WTC11 (cell line): ENCODE data around the gene LRRC7. TPM values are rescaled to one million over a fixed set of nuclear protein-coding genes. Genes with fewer than 3 reads are reported as not detected.
A peak's percentile ranks its signal among the peaks of the same experiment; 100 is the strongest.

ENCODE experiments used
- ATAC-seq: fragments of 200-7000 bp; cut with Tn5 transposase; 2 replicates; pipeline ENCODE4 v1.10.0; 2021; ENCODE audit warnings: mild to moderate bottlenecking, moderate library complexity
- CTCF ChIA-PET: fragments of 300-600 bp; sonication (Branson Sonifier 250); formaldehyde crosslinking; loops from one replicate; lab custom pipeline; 2021; ENCODE audit warnings: antibody characterized with exemption; lab: Charles Lee
- POLR2A ChIA-PET: fragments of 350-600 bp; sonication (Branson Sonifier 250); formaldehyde crosslinking; loops from one replicate; lab custom pipeline; 2021; ENCODE audit warnings: antibody characterized with exemption; lab: Charles Lee
- DNase-seq: peaks from one replicate; pipeline ENCODE4 v3.0.0; 2021; ENCODE audit warnings: low spot score
- H3K27ac Mint-ChIP-seq: 2 replicates; pipeline ENCODE4 v1.8.0; 2021; ENCODE audit warnings: mixed read lengths
- H3K27me3 Mint-ChIP-seq: 2 replicates; pipeline ENCODE4 v1.8.0; 2021; ENCODE audit warnings: low read depth, mild to moderate bottlenecking, moderate library complexity, mixed read lengths
- H3K36me3 Mint-ChIP-seq: 2 replicates; pipeline ENCODE4 v1.8.0; 2021; ENCODE audit warnings: mixed read lengths
- H3K4me1 Mint-ChIP-seq: 2 replicates; pipeline ENCODE4 v1.8.0; 2022; ENCODE audit warnings: mixed read lengths
- H3K4me3 Mint-ChIP-seq: 2 replicates; pipeline ENCODE4 v1.8.0; 2021; ENCODE audit warnings: mild to moderate bottlenecking, moderate library complexity, mixed read lengths
- H3K9me3 Mint-ChIP-seq: 2 replicates; pipeline ENCODE4 v1.8.0; 2021; ENCODE audit warnings: mixed read lengths
- ATF1 ChIP-seq: sonication (generic); formaldehyde crosslinking; IDR thresholded peaks from 2 replicates; pipeline ENCODE4 v1.8.1; 2023; ENCODE audit warnings: mild to moderate bottlenecking, moderate library complexity, missing genetic modification reagents
- CREB1 ChIP-seq: sonication (generic); formaldehyde crosslinking; IDR thresholded peaks from 2 replicates; pipeline ENCODE4 v1.8.0; 2023; ENCODE audit warnings: mild to moderate bottlenecking, missing genetic modification reagents
- ESRRA ChIP-seq: sonication (generic); formaldehyde crosslinking; IDR thresholded peaks from 2 replicates; pipeline ENCODE4 v1.8.1; 2022; ENCODE audit warnings: mild to moderate bottlenecking, missing genetic modification reagents, borderline replicate concordance
- FOXJ3 ChIP-seq: sonication (generic); formaldehyde crosslinking; IDR thresholded peaks from 2 replicates; pipeline ENCODE4 v1.9.0; 2021; ENCODE audit warnings: missing genetic modification reagents, mild to moderate bottlenecking, borderline replicate concordance
- HMGA2 ChIP-seq: fragments of 250-450 bp; sonication (Bioruptor Pico); IDR thresholded peaks from 2 replicates; pipeline ENCODE4 v1.4.0; 2021; ENCODE audit warnings: mild to moderate bottlenecking, moderate library complexity
- IRF2 ChIP-seq: sonication (generic); formaldehyde crosslinking; IDR thresholded peaks from 2 replicates; pipeline ENCODE4 v1.8.0; 2022; ENCODE audit warnings: low read depth, missing genetic modification reagents, borderline replicate concordance
- NFYB ChIP-seq: sonication (generic); formaldehyde crosslinking; conservative IDR thresholded peaks from 2 replicates; pipeline ENCODE4 v1.8.0; 2022; ENCODE audit warnings: low read depth, missing genetic modification reagents
- NR2C2 ChIP-seq: sonication (generic); formaldehyde crosslinking; IDR thresholded peaks from 2 replicates; pipeline ENCODE4 v1.8.0; 2022; ENCODE audit warnings: mild to moderate bottlenecking, missing genetic modification reagents
- PREB ChIP-seq: sonication (generic); formaldehyde crosslinking; IDR thresholded peaks from 2 replicates; pipeline ENCODE4 v1.8.1; 2022; ENCODE audit warnings: mild to moderate bottlenecking, missing genetic modification reagents, moderate library complexity, borderline replicate concordance
- SMAD3 ChIP-seq: sonication (generic); formaldehyde crosslinking; IDR thresholded peaks from 2 replicates; pipeline ENCODE4 v1.8.0; 2022; ENCODE audit warnings: missing genetic modification reagents, mild to moderate bottlenecking, borderline replicate concordance
- ZNF121 ChIP-seq: sonication (generic); formaldehyde crosslinking; IDR thresholded peaks from 2 replicates; pipeline ENCODE4 v1.8.0; 2023; ENCODE audit warnings: missing genetic modification reagents
- ZNF232 ChIP-seq: sonication (generic); formaldehyde crosslinking; IDR thresholded peaks from 2 replicates; pipeline ENCODE4 v1.8.0; 2022; ENCODE audit warnings: mild to moderate bottlenecking, missing genetic modification reagents
- ZNF317 ChIP-seq: sonication (generic); formaldehyde crosslinking; IDR thresholded peaks from 2 replicates; pipeline ENCODE4 v1.8.1; 2023; ENCODE audit warnings: low read depth, mild to moderate bottlenecking, moderate library complexity, missing genetic modification reagents, borderline replicate concordance
- ZNF396 ChIP-seq: fragments of 250-450 bp; sonication (Bioruptor Pico); IDR thresholded peaks from 2 replicates; pipeline ENCODE4 v1.8.0; 2021; ENCODE audit warnings: mild to moderate bottlenecking, moderate library complexity, borderline replicate concordance
- ZNF671 ChIP-seq: fragments of 250-450 bp; sonication (Bioruptor Pico); IDR thresholded peaks from 2 replicates; pipeline ENCODE4 v1.8.0; 2021; ENCODE audit warnings: mild to moderate bottlenecking
- total RNA-seq: library from RNA; stranded (reverse); gene quantifications from 3 replicates; pipeline ENCODE4 v1.2.3, GENCODE V29; 2021
- TF ChIP-seq, protein P1 (sequence below): sonication (generic); formaldehyde crosslinking; conservative IDR thresholded peaks from 2 replicates; pipeline ENCODE4 v1.8.1; 2022; ENCODE audit warnings: mild to moderate bottlenecking, missing genetic modification reagents
- TF ChIP-seq, protein P2 (sequence below): sonication (generic); formaldehyde crosslinking; IDR thresholded peaks from 2 replicates; pipeline ENCODE4 v1.8.1; 2022; ENCODE audit warnings: mild to moderate bottlenecking, moderate library complexity, missing genetic modification reagents
- TF ChIP-seq, protein P3 (sequence below): sonication (generic); formaldehyde crosslinking; IDR thresholded peaks from 2 replicates; pipeline ENCODE4 v1.8.1; 2023; ENCODE audit warnings: mild to moderate bottlenecking, missing genetic modification reagents, borderline replicate concordance
- TF ChIP-seq, protein P4 (sequence below): sonication (generic); formaldehyde crosslinking; IDR thresholded peaks from 2 replicates; pipeline ENCODE4 v1.8.1; 2023; ENCODE audit warnings: mild to moderate bottlenecking, missing genetic modification reagents
- TF ChIP-seq, protein P5 (sequence below): fragments of 250-450 bp; sonication (Bioruptor Pico); IDR thresholded peaks from 2 replicates; pipeline ENCODE4 v2.1.2; 2022; ENCODE audit warnings: mild to moderate bottlenecking, moderate library complexity

The LRRC7 gene
- total RNA-seq, 1 experiment from 2014 or later, result not detected

- TF ChIP-seq, protein P1, sequence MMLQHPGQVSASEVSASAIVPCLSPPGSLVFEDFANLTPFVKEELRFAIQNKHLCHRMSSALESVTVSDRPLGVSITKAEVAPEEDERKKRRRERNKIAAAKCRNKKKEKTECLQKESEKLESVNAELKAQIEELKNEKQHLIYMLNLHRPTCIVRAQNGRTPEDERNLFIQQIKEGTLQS (CRISPR knock-in tag), result no peak
- TF ChIP-seq SMAD3 (CRISPR knock-in tag) (no peak), ZNF121 (CRISPR knock-in tag) (no peak)
- TF ChIP-seq, protein P2, sequence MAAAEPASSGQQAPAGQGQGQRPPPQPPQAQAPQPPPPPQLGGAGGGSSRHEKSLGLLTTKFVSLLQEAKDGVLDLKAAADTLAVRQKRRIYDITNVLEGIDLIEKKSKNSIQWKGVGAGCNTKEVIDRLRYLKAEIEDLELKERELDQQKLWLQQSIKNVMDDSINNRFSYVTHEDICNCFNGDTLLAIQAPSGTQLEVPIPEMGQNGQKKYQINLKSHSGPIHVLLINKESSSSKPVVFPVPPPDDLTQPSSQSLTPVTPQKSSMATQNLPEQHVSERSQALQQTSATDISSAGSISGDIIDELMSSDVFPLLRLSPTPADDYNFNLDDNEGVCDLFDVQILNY (CRISPR knock-in tag), result no peak
Observed at GRCh38 chr1:70075761-70076160, 508.0 kb downstream of the LRRC7 start (continued).

DNA sequence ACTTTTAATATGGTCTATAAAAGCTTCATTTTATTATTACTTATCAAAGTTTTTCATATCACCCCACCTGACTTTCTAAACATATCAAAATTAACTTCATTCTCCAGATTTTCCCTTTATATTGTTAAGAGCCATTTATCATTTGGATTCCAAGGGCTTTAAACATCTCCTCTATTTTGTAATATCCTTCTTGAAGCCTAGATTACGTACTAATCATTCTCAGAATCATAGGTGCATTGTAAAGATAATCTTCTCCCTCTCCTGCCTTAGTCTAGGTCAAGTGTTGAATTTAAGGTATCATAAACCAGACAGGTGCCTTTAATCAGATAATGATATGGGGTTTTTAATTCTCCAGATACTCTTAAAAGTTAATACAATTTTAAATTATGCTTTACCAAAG lies 509.3 kb downstream of the LRRC7 start:
- Mint-ChIP-seq H3K27ac (no peak overlapping the region), H3K36me3 (no peaks in the 10 kb centered on the region), H3K27me3 (no peaks in the 10 kb centered on the region), H3K4me3 (no peak overlapping the region), H3K4me1 (0 out of 2 replicates have a peak, but pooled peaks cover 2% of the 10 kb centered on the region), H3K9me3 (no peaks in the 10 kb centered on the region)
- ChIA-PET CTCF (no interaction called here), POLR2A (no interaction called here)
- no peak for DNase-seq
- TF ChIP-seq PREB (CRISPR knock-in tag) (no peak), ATF1 (CRISPR knock-in tag) (no peak)
- ATAC-seq, result no peak

DNA sequence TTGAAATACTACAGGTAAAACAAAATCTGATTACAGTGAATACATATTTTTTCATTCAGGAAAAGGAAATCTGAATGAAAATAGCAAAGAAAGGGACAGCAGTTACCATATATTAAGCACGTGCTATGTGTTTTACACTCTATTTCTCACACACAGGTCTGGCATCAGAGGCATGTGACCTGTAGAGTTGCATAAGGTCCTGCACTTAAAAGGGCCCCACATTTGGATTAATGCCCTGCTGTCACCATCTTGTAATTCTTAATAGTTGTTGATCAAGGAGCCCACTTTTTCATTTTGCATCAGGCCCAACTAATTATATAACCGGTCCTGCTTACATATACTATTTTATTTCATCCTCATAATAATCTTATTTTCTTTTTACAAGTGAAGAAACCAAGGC lies 511.8 kb downstream of the LRRC7 start:
- POLR2A ChIA-PET, result no interaction called here
- no peak for DNase-seq
- no peaks in the 10 kb centered on the region for H3K36me3 Mint-ChIP-seq

More for the DNA sequence above, 511.8 kb downstream of the LRRC7 start:
- TF ChIP-seq ZNF396 (CRISPR knock-in tag), result no peak
- TF ChIP-seq IRF2 (CRISPR knock-in tag), result no peak
- no peak for TF ChIP-seq HMGA2 (CRISPR knock-in tag)
- TF ChIP-seq PREB (CRISPR knock-in tag), result no peak
- TF ChIP-seq, protein P3, sequence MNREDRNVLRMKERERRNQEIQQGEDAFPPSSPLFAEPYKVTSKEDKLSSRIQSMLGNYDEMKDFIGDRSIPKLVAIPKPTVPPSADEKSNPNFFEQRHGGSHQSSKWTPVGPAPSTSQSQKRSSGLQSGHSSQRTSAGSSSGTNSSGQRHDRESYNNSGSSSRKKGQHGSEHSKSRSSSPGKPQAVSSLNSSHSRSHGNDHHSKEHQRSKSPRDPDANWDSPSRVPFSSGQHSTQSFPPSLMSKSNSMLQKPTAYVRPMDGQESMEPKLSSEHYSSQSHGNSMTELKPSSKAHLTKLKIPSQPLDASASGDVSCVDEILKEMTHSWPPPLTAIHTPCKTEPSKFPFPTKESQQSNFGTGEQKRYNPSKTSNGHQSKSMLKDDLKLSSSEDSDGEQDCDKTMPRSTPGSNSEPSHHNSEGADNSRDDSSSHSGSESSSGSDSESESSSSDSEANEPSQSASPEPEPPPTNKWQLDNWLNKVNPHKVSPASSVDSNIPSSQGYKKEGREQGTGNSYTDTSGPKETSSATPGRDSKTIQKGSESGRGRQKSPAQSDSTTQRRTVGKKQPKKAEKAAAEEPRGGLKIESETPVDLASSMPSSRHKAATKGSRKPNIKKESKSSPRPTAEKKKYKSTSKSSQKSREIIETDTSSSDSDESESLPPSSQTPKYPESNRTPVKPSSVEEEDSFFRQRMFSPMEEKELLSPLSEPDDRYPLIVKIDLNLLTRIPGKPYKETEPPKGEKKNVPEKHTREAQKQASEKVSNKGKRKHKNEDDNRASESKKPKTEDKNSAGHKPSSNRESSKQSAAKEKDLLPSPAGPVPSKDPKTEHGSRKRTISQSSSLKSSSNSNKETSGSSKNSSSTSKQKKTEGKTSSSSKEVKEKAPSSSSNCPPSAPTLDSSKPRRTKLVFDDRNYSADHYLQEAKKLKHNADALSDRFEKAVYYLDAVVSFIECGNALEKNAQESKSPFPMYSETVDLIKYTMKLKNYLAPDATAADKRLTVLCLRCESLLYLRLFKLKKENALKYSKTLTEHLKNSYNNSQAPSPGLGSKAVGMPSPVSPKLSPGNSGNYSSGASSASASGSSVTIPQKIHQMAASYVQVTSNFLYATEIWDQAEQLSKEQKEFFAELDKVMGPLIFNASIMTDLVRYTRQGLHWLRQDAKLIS (CRISPR knock-in tag), result no peak
- TF ChIP-seq, protein P4, sequence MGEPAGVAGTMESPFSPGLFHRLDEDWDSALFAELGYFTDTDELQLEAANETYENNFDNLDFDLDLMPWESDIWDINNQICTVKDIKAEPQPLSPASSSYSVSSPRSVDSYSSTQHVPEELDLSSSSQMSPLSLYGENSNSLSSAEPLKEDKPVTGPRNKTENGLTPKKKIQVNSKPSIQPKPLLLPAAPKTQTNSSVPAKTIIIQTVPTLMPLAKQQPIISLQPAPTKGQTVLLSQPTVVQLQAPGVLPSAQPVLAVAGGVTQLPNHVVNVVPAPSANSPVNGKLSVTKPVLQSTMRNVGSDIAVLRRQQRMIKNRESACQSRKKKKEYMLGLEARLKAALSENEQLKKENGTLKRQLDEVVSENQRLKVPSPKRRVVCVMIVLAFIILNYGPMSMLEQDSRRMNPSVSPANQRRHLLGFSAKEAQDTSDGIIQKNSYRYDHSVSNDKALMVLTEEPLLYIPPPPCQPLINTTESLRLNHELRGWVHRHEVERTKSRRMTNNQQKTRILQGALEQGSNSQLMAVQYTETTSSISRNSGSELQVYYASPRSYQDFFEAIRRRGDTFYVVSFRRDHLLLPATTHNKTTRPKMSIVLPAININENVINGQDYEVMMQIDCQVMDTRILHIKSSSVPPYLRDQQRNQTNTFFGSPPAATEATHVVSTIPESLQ (CRISPR knock-in tag), result no peak
- TF ChIP-seq, protein P5, sequence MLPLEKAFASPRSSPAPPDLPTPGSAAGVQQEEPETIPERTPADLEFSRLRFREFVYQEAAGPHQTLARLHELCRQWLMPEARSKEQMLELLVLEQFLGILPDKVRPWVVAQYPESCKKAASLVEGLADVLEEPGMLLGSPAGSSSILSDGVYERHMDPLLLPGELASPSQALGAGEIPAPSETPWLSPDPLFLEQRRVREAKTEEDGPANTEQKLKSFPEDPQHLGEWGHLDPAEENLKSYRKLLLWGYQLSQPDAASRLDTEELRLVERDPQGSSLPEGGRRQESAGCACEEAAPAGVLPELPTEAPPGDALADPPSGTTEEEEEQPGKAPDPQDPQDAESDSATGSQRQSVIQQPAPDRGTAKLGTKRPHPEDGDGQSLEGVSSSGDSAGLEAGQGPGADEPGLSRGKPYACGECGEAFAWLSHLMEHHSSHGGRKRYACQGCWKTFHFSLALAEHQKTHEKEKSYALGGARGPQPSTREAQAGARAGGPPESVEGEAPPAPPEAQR, result no peak
- TF ChIP-seq ZNF671 (CRISPR knock-in tag), result no peak
- no peak for TF ChIP-seq ZNF317 (CRISPR knock-in tag)
- no peak for TF ChIP-seq ESRRA
- no peak for TF ChIP-seq NR2C2 (CRISPR knock-in tag)
- no peak for TF ChIP-seq FOXJ3 (CRISPR knock-in tag)
- TF ChIP-seq ZNF232 (CRISPR knock-in tag), result no peak
- no peak for TF ChIP-seq CREB1 (CRISPR knock-in tag)
- no peak for TF ChIP-seq ZNF121 (CRISPR knock-in tag)
- TF ChIP-seq NFYB (CRISPR knock-in tag), result no peak
- Mint-ChIP-seq H3K4me1 (0 out of 2 replicates have a peak, but pooled peaks cover 2% of the 10 kb centered on the region), H3K27me3 (no peaks in the 10 kb centered on the region), H3K9me3 (peaks cover 11% of the 10 kb centered on the region), H3K4me3 (no peak overlapping the region), H3K27ac (no peak overlapping the region)
- ATAC-seq, result 0 out of 2 replicates have a peak, but pooled peaks have one; percentile 22
- CTCF ChIA-PET, result no interaction called here
